T-helper 2 cell treated with Interferon-gamma antibody and Interleukin-4, amounts not matched to agents 5 μg/mL and 100 μg/mL, for 36 hours (primary cell): ENCODE data around the gene CAMTA1.

Source experiments
- DNase-seq: peaks from one replicate; pipeline ENCODE4 v3.0.0; 2021; ENCODE audit warnings: low spot score
- H3K27ac Mint-ChIP-seq: one replicate; pipeline ENCODE4 v1.8.0; 2021; ENCODE audit warnings: mild to moderate bottlenecking, mixed read lengths
- H3K27me3 Mint-ChIP-seq: one replicate; pipeline ENCODE4 v1.8.0; 2021; ENCODE audit warnings: low read depth, mixed read lengths
- H3K36me3 Mint-ChIP-seq: one replicate; pipeline ENCODE4 v1.8.0; 2021; ENCODE audit warnings: low read depth, mixed read lengths
- H3K4me1 Mint-ChIP-seq: one replicate; pipeline ENCODE4 v1.8.0; 2021; ENCODE audit warnings: low read depth, mixed read lengths
- H3K4me3 Mint-ChIP-seq: one replicate; pipeline ENCODE4 v1.8.0; 2022; ENCODE audit warnings: mild to moderate bottlenecking, moderate library complexity, mixed read lengths
- H3K9me3 Mint-ChIP-seq: one replicate; pipeline ENCODE4 v1.8.0; 2021; ENCODE audit warnings: mixed read lengths

CAMTA1 gene

GRCh38 chr1:7579831-7580804 lies 794.9 kb downstream of the CAMTA1 start:
- DNase-seq = no peak
- Mint-ChIP-seq H3K36me3 (no peaks in the 10 kb centered on the region), H3K4me1 (no peaks in the 10 kb centered on the region), H3K4me3 (no peak overlapping the region), H3K27me3 (no peaks in the 10 kb centered on the region), H3K9me3 (no peaks in the 10 kb centered on the region), H3K27ac (no peak overlapping the region)

GRCh38 chr1:7580923-7581753 lies 795.9 kb downstream of the CAMTA1 start:
- H3K36me3 Mint-ChIP-seq = no peaks in the 10 kb centered on the region
- H3K27me3 Mint-ChIP-seq = no peaks in the 10 kb centered on the region
- DNase-seq = no peak
- no peaks in the 10 kb centered on the region for H3K9me3 Mint-ChIP-seq
- no peak overlapping the region for H3K27ac Mint-ChIP-seq
- no peaks in the 10 kb centered on the region for H3K4me1 Mint-ChIP-seq
- H3K4me3 Mint-ChIP-seq = no peak overlapping the region

GRCh38 chr1:7581754-7582459 lies 796.7 kb downstream of the CAMTA1 start:
- H3K27ac Mint-ChIP-seq = no peak overlapping the region
- H3K4me3 Mint-ChIP-seq = no peak overlapping the region
- no peaks in the 10 kb centered on the region for H3K4me1 Mint-ChIP-seq
- no peaks in the 10 kb centered on the region for H3K27me3 Mint-ChIP-seq
- no peaks in the 10 kb centered on the region for H3K36me3 Mint-ChIP-seq
- no peak for DNase-seq
- H3K9me3 Mint-ChIP-seq = no peaks in the 10 kb centered on the region

GRCh38 chr1:7582460-7582972 lies 797.3 kb downstream of the CAMTA1 start:
- Mint-ChIP-seq H3K4me3 (no peak overlapping the region), H3K9me3 (no peaks in the 10 kb centered on the region), H3K27me3 (no peaks in the 10 kb centered on the region), H3K4me1 (no peaks in the 10 kb centered on the region), H3K36me3 (no peaks in the 10 kb centered on the region), H3K27ac (no peak overlapping the region)
- DNase-seq = no peak

GRCh38 chr1:7583291-7584096 lies 798.2 kb downstream of the CAMTA1 start:
- DNase-seq = no peak
- Mint-ChIP-seq H3K36me3 (no peaks in the 10 kb centered on the region), H3K9me3 (no peaks in the 10 kb centered on the region), H3K4me1 (no peaks in the 10 kb centered on the region), H3K4me3 (no peak overlapping the region), H3K27me3 (no peaks in the 10 kb centered on the region), H3K27ac (no peak overlapping the region)

- no peaks in the 10 kb centered on the region for H3K27me3 Mint-ChIP-seq
- no peak for DNase-seq
Observed at GRCh38 chr1:7584157-7584556, 798.9 kb downstream of the CAMTA1 start.

GRCh38 chr1:7584643-7585042 lies 799.4 kb downstream of the CAMTA1 start:
- no peaks in the 10 kb centered on the region for H3K36me3 Mint-ChIP-seq
- H3K9me3 Mint-ChIP-seq = no peaks in the 10 kb centered on the region
- no peak overlapping the region for H3K4me3 Mint-ChIP-seq
- no peaks in the 10 kb centered on the region for H3K27me3 Mint-ChIP-seq
- no peak for DNase-seq
- H3K27ac Mint-ChIP-seq = no peak overlapping the region
- no peaks in the 10 kb centered on the region for H3K4me1 Mint-ChIP-seq

More at GRCh38 chr1:7584157-7584556, 798.9 kb downstream of the CAMTA1 start:
- no peaks in the 10 kb centered on the region for H3K36me3 Mint-ChIP-seq
- no peak overlapping the region for H3K27ac Mint-ChIP-seq
- no peaks in the 10 kb centered on the region for H3K4me1 Mint-ChIP-seq
- H3K4me3 Mint-ChIP-seq = no peak overlapping the region
- no peaks in the 10 kb centered on the region for H3K9me3 Mint-ChIP-seq

GRCh38 chr1:7585216-7585907 lies 800.1 kb downstream of the CAMTA1 start:
- Mint-ChIP-seq H3K9me3 (no peaks in the 10 kb centered on the region), H3K4me1 (no peaks in the 10 kb centered on the region), H3K27ac (no peak overlapping the region), H3K36me3 (no peaks in the 10 kb centered on the region), H3K4me3 (no peak overlapping the region), H3K27me3 (no peaks in the 10 kb centered on the region)
- DNase-seq = no peak

GRCh38 chr1:7586031-7586941 lies 801.0 kb downstream of the CAMTA1 start:
- no peak for DNase-seq
- H3K27ac Mint-ChIP-seq = no peak overlapping the region
- no peaks in the 10 kb centered on the region for H3K4me1 Mint-ChIP-seq
- H3K9me3 Mint-ChIP-seq = no peaks in the 10 kb centered on the region
- no peak overlapping the region for H3K4me3 Mint-ChIP-seq
- no peaks in the 10 kb centered on the region for H3K36me3 Mint-ChIP-seq
- no peaks in the 10 kb centered on the region for H3K27me3 Mint-ChIP-seq

- no peak for DNase-seq
- Mint-ChIP-seq H3K27me3 (no peaks in the 10 kb centered on the region), H3K4me3 (no peak overlapping the region), H3K9me3 (no peaks in the 10 kb centered on the region), H3K27ac (no peak overlapping the region), H3K4me1 (no peaks in the 10 kb centered on the region), H3K36me3 (no peaks in the 10 kb centered on the region)
Observed at GRCh38 chr1:7587108-7587772, 802.0 kb downstream of the CAMTA1 start.

GRCh38 chr1:7587773-7588456 lies 802.7 kb downstream of the CAMTA1 start:
- Mint-ChIP-seq H3K27ac (no peak overlapping the region), H3K9me3 (no peaks in the 10 kb centered on the region), H3K4me1 (no peaks in the 10 kb centered on the region), H3K4me3 (no peak overlapping the region), H3K36me3 (no peaks in the 10 kb centered on the region), H3K27me3 (no peaks in the 10 kb centered on the region)
- no peak for DNase-seq
